Tibial artery (tissue), 4 donors: ENCODE data around the gene ZRANB2.

Experiments used
- DNase-seq, 2 donors: peaks; one replicate each; pipeline ENCODE4 v3.0.0-alpha.2; 2019
- H3K27ac ChIP-seq, 2 donors: fragments of 200-600 bp; sonication (generic) in 1 of 2; 1 replicate in 1 of 2; 2 replicates in 1 of 2; pipeline ENCODE4 v1.5.1; 2018 to 2019; ENCODE audit warnings: mild to moderate bottlenecking in 1 of 2
- H3K27me3 ChIP-seq, 2 donors: fragments of 200-600 bp; sonication (generic) in 1 of 2; one replicate each; pipeline versions ENCODE4 v1.5.1 to v1.6.0; 2016 to 2019
- H3K36me3 ChIP-seq, 3 donors: fragments of 200-600 bp; sonication (generic) in 2 of 3; one replicate each; pipeline ENCODE4 v1.5.1; 2016 to 2019; ENCODE audit warnings: mild to moderate bottlenecking in 2 of 3
- H3K4me1 ChIP-seq, 4 donors: fragments of 200-600 bp; sonication (generic) in 2 of 4; 1 replicate in 3 of 4; 2 replicates in 1 of 4; pipeline ENCODE4 v1.5.1; 2016 to 2019
- H3K4me3 ChIP-seq, 2 donors: fragments of 200-600 bp; sonication (generic) in 1 of 2; 1 replicate in 1 of 2; 2 replicates in 1 of 2; pipeline ENCODE4 v1.5.1; 2018 to 2019; ENCODE audit warnings: mild to moderate bottlenecking in 2 of 2
- H3K9me3 ChIP-seq, 3 donors: fragments of 200-600 bp; sonication (generic) in 1 of 3; one replicate each; pipeline ENCODE4 v1.5.1; 2016 to 2019
- intact Hi-C: fragments of 100-400 bp; cut with DNase I; formaldehyde crosslinking; loops from one replicate; pipeline ENCODE4 v1.15.0; 2023; ENCODE audit warnings: low total_unique reads
- TF ChIP-seq, protein P1 (sequence below), 2 experiments: fragments of 200-600 bp in 1 of 2; fragments of 450-650 bp in 1 of 2; IDR thresholded peaks; one replicate each; pipeline ENCODE4 v1.5.1; 2017 to 2019; ENCODE audit warnings: antibody characterized with exemption in 2 of 2, mild to moderate bottlenecking in 1 of 2, moderate library complexity in 1 of 2

Gene ZRANB2

GRCh38 chr1:71018791-71019190, 62.0 kb downstream of the ZRANB2 start:
- intact Hi-C loops, result no loop called here
- Histone ChIP-seq H3K4me3 (no peak overlapping the region), H3K36me3 (no peaks in the 10 kb centered on the region), H3K27me3 (no peaks in the 10 kb centered on the region), H3K4me1 (peaks cover 0 to 98% (median 14%) of the 10 kb centered on the region in 4 donors), H3K9me3 (no peaks in the 10 kb centered on the region), H3K27ac (peak overlapping the region; percentile 64 to 70)
- DNase-seq, result no peak
- TF ChIP-seq, protein P1, sequence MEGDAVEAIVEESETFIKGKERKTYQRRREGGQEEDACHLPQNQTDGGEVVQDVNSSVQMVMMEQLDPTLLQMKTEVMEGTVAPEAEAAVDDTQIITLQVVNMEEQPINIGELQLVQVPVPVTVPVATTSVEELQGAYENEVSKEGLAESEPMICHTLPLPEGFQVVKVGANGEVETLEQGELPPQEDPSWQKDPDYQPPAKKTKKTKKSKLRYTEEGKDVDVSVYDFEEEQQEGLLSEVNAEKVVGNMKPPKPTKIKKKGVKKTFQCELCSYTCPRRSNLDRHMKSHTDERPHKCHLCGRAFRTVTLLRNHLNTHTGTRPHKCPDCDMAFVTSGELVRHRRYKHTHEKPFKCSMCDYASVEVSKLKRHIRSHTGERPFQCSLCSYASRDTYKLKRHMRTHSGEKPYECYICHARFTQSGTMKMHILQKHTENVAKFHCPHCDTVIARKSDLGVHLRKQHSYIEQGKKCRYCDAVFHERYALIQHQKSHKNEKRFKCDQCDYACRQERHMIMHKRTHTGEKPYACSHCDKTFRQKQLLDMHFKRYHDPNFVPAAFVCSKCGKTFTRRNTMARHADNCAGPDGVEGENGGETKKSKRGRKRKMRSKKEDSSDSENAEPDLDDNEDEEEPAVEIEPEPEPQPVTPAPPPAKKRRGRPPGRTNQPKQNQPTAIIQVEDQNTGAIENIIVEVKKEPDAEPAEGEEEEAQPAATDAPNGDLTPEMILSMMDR (IDR thresholded peaks at IDR 0.05), result no peak

DNA sequence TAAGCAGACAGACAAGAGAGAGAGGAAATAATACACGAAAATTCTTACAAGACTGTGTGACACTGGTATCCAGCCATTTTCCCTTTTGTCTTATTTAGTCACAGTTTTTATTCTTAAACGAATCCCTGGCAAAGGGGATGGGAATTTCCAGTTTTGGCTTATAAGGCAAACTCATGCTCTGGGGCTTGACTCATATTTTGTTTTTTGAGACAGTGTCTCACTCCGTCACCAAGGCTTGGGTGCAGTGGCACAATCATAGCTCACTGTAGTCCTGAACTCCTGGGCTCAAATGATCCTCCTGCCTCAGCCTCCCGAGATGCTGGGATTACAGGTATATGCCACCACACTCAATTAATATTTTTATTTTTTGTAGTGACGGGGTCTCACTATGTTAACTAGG, 65.1 kb downstream of the ZRANB2 start:
- H3K4me3 ChIP-seq, result no peak overlapping the region
- H3K27me3 ChIP-seq, result no peaks in the 10 kb centered on the region
- peaks cover 0 to 98% (median 13%) of the 10 kb centered on the region in 4 donors for H3K4me1 ChIP-seq
- TF ChIP-seq, protein P1 (IDR thresholded peaks at IDR 0.05), result no peak
- DNase-seq, result peak in 1 of 2 donors; percentile 31
- no peaks in the 10 kb centered on the region for H3K36me3 ChIP-seq
- intact Hi-C loops, result no loop called here
- H3K27ac ChIP-seq, result peak overlapping the region; percentile 64 to 70
- no peaks in the 10 kb centered on the region for H3K9me3 ChIP-seq

GRCh38 chr1:71014178-71014579, 66.7 kb downstream of the ZRANB2 start:
- no peak for DNase-seq
- intact Hi-C loops, result no loop called here
- H3K4me1 ChIP-seq, result peaks cover 0 to 84% (median 13%) of the 10 kb centered on the region in 4 donors
- H3K36me3 ChIP-seq, result no peaks in the 10 kb centered on the region
- no peaks in the 10 kb centered on the region for H3K27me3 ChIP-seq
- no peaks in the 10 kb centered on the region for H3K9me3 ChIP-seq
- no peak overlapping the region for H3K4me3 ChIP-seq
- peak overlapping the region; percentile 64 to 70 for H3K27ac ChIP-seq
- TF ChIP-seq, protein P1 (IDR thresholded peaks at IDR 0.05), result no peak
